ENCODE measurements around the gene CTU1. TPM values are rescaled to one million over a fixed set of nuclear protein-coding genes. Genes with fewer than 3 reads are reported as not detected.

The CTU1 gene
- total RNA-seq, 3 donors from 2014 or later = 4.3 to 8.1 (median 4.8) TPM

GRCh38 chr19:51055866-51056265 lies 52.3 kb downstream of the CTU1 start:
- Histone ChIP-seq H3K9me3 (no peaks in the 10 kb centered on the region), H3K4me1 (ENCODE audit: low read depth) (no peaks in the 10 kb centered on the region), H3K4me3 (no peak overlapping the region), H3K36me3 (ENCODE audit: low read depth) (no peaks in the 10 kb centered on the region)
- no peak for ATAC-seq
- TF ChIP-seq CTCF (IDR thresholded peaks at IDR 0.05) = no peak
- intact Hi-C loops (cut with DNase I, micrococcal nuclease) = no loop called here
- no peak for DNase-seq

Other genes with a start within 250 kb of the CTU1 start
- gene KLK2, start 235.0 kb downstream of the CTU1 start, total RNA-seq = under 1 TPM in 1 of 3 donors, not detected in 2; 0.43 TPM
- 1 to 10 TPM; 1.1 to 3.4 (median 1.4) TPM for gene KLK4, start 197.0 kb downstream of the CTU1 start, total RNA-seq
- not detected for gene KLK5, start 155.4 kb downstream of the CTU1 start, total RNA-seq
- not detected for gene KLK6, start 138.8 kb downstream of the CTU1 start, total RNA-seq
- gene KLK7, start 124.5 kb downstream of the CTU1 start, total RNA-seq = not detected
- gene KLK8, start 106.8 kb downstream of the CTU1 start, total RNA-seq = not detected
- under 1 TPM; 0.58 to 0.93 (median 0.76) TPM for gene KLK10, start 88.7 kb downstream of the CTU1 start, total RNA-seq
- 1 to 10 TPM in 1 of 3 donors, under 1 TPM in 2; 0.38 to 1.0 (median 0.72) TPM for gene KLK11, start 81.8 kb downstream of the CTU1 start, total RNA-seq
- gene KLK12, start 73.4 kb downstream of the CTU1 start, total RNA-seq = 1 to 10 TPM in 1 of 3 donors, not detected in 2; 1.0 TPM
- 1 to 10 TPM in 1 of 3 donors, under 1 TPM in 2; 0.22 to 2.7 (median 0.84) TPM for gene KLK13, start 43.3 kb downstream of the CTU1 start, total RNA-seq
- under 1 TPM in 1 of 3 donors, not detected in 2; 0.41 TPM for gene KLK14, start 25.5 kb downstream of the CTU1 start, total RNA-seq
- gene SIGLEC9, start 16.5 kb upstream of the CTU1 start, total RNA-seq = 1 to 10 TPM; 1.4 to 3.8 (median 3.2) TPM
- gene SIGLEC7, start 33.9 kb upstream of the CTU1 start, total RNA-seq = 1 to 10 TPM; 1.2 to 2.5 (median 1.4) TPM
- gene CD33, start 116.7 kb upstream of the CTU1 start, total RNA-seq = 1 to 10 TPM; 1.0 to 6.9 (median 6.9) TPM
- gene SIGLECL1, start 142.7 kb upstream of the CTU1 start, total RNA-seq = not detected
- under 1 TPM in 1 of 3 donors, not detected in 2; 0.44 TPM for gene IGLON5, start 203.2 kb upstream of the CTU1 start, total RNA-seq
- 1 to 10 TPM in 2 of 3 donors, under 1 TPM in 1; 0.69 to 3.8 (median 1.6) TPM for gene VSIG10L, start 233.7 kb upstream of the CTU1 start, total RNA-seq